B cell (primary cell): Measurements from ENCODE around the gene ALOX15. TPM values are rescaled to one million over a fixed set of nuclear protein-coding genes. Genes with fewer than 3 reads are reported as not detected.

Experiments used
- ATAC-seq: fragments of 200-7000 bp; cut with Tn5 transposase; one replicate; pipeline ENCODE4 v1.10.0; 2021; ENCODE audit warnings: low read depth, mild to moderate bottlenecking, moderate number of reproducible peaks, moderate library complexity
- CTCF ChIA-PET: fragments of 350-600 bp; sonication (Branson Sonifier 250); formaldehyde crosslinking; loops from one replicate; lab custom pipeline; 2021; ENCODE audit warnings: antibody characterized with exemption, inconsistent platforms; lab: Charles Lee
- POLR2A ChIA-PET: fragments of 350-600 bp; sonication (Branson Sonifier 250); formaldehyde crosslinking; loops from one replicate; lab custom pipeline; 2021; ENCODE audit warnings: antibody characterized with exemption; lab: Charles Lee
- DNase-seq: peaks from one replicate; pipeline ENCODE4 v3.0.0; 2013
- H2AFZ ChIP-seq: 2 replicates; pipeline ENCODE4 v1.6.1; 2012; ENCODE audit warnings: mild to moderate bottlenecking, low read depth, low read length; ENCODE audit not compliant: insufficient read depth, poor library complexity, severe bottlenecking
- H3K27ac ChIP-seq, 2 donors: 1 replicate in 1 of 2; 2 replicates in 1 of 2; pipeline ENCODE4 v1.5.1; 2012 to 2013; ENCODE audit warnings: low read length in 2 of 2, mild to moderate bottlenecking in 2 of 2, moderate library complexity in 1 of 2
- H3K27me3 ChIP-seq, 4 experiments: fragments of 200-600 bp in 1 of 4; sonication (generic) in 1 of 4; replicated peaks in 1 of 4; 1 replicate in 2 of 4; 2 replicates in 2 of 4; pipeline versions ENCODE4 v1.6.1 to v1.7.0; 2013 to 2016; ENCODE audit warnings: low read length in 3 of 4, mild to moderate bottlenecking in 2 of 4, mixed read lengths in 1 of 4, moderate library complexity in 1 of 4; ENCODE audit not compliant: insufficient read depth in 4 of 4, control insufficient read depth in 3 of 4; ENCODE audit errors: control extremely low read depth in 1 of 4
- H3K36me3 ChIP-seq, 2 experiments: replicated peaks in 1 of 2; 1 replicate in 1 of 2; 2 replicates in 1 of 2; pipeline versions ENCODE4 v1.6.1 to v1.7.1; 2013; ENCODE audit warnings: low read length in 1 of 2; ENCODE audit not compliant: insufficient read depth in 2 of 2, control insufficient read depth in 1 of 2; ENCODE audit errors: control extremely low read depth in 1 of 2, extremely low read depth in 1 of 2
- H3K4me1 ChIP-seq, 2 donors: fragments of 200-600 bp in 1 of 2; sonication (generic) in 1 of 2; 1 replicate in 1 of 2; 2 replicates in 1 of 2; pipeline versions ENCODE4 v1.5.1 to v1.6.1; 2013 to 2017; ENCODE audit warnings: low read length in 2 of 2; ENCODE audit not compliant: control insufficient read depth in 2 of 2, insufficient read depth in 2 of 2
- H3K4me2 ChIP-seq: replicated peaks from 2 replicates; pipeline ENCODE3; 2012; ENCODE audit warnings: mild to moderate bottlenecking, low read depth, low read length; ENCODE audit not compliant: poor library complexity, severe bottlenecking
- H3K4me3 ChIP-seq, 5 experiments: fragments of 200-600 bp in 1 of 5; sonication (generic) in 1 of 5; 1 replicate in 3 of 5; 2 replicates in 2 of 5; pipeline versions ENCODE4 v1.5.1 to v1.7.0; 2011 to 2016; ENCODE audit warnings: low read length in 4 of 5, mild to moderate bottlenecking in 4 of 5, low read depth in 2 of 5, control low read depth in 1 of 5, moderate library complexity in 1 of 5; ENCODE audit not compliant: insufficient read depth in 1 of 5; ENCODE audit errors: control extremely low read depth in 1 of 5, extremely low read depth in 1 of 5
- H3K79me2 ChIP-seq: fragments of 200-600 bp; sonication (generic); one replicate; pipeline ENCODE4 v1.6.0; 2016; ENCODE audit warnings: low read length; ENCODE audit not compliant: control insufficient read depth, insufficient read depth
- H3K9ac ChIP-seq: fragments of 200-600 bp; sonication (generic); 2 replicates; pipeline ENCODE4 v1.6.1; 2017; ENCODE audit warnings: mild to moderate bottlenecking, low read length, moderate library complexity
- H3K9me3 ChIP-seq, 3 donors: one replicate each; pipeline versions ENCODE4 v1.6.1 to v1.7.1; 2013; ENCODE audit warnings: low read length in 2 of 3; ENCODE audit not compliant: control insufficient read depth in 2 of 3, insufficient read depth in 1 of 3; ENCODE audit errors: control extremely low read depth in 1 of 3
- H4K20me1 ChIP-seq: 2 replicates; pipeline ENCODE4 v1.6.0; 2012; ENCODE audit warnings: mild to moderate bottlenecking, low read length; ENCODE audit not compliant: insufficient read depth, control insufficient read depth, poor library complexity, severe bottlenecking
- H3K27ac Mint-ChIP-seq: one replicate; pipeline ENCODE4 v1.8.0; 2021; ENCODE audit warnings: mixed read lengths
- H3K27me3 Mint-ChIP-seq: one replicate; pipeline ENCODE4 v1.8.0; 2021; ENCODE audit warnings: mixed read lengths
- H3K4me1 Mint-ChIP-seq: one replicate; pipeline ENCODE4 v1.8.0; 2021; ENCODE audit warnings: mixed read lengths
- H3K4me3 Mint-ChIP-seq: one replicate; pipeline ENCODE4 v1.8.0; 2021; ENCODE audit warnings: mixed read lengths
- H3K9me3 Mint-ChIP-seq: one replicate; pipeline ENCODE4 v1.8.0; 2022; ENCODE audit warnings: mixed read lengths; ENCODE audit not compliant: insufficient read depth
- CTCF ChIP-seq: fragments of 200-600 bp; IDR thresholded peaks from one replicate; pipeline ENCODE4 v1.8.0; 2022; ENCODE audit warnings: antibody characterized with exemption, mild to moderate bottlenecking
- EZH2 ChIP-seq: IDR thresholded peaks from 2 replicates; pipeline ENCODE4 v1.6.1; 2012; ENCODE audit warnings: borderline replicate concordance, low read depth, mild to moderate bottlenecking, moderate library complexity, low read length; ENCODE audit not compliant: insufficient read depth, poor library complexity, severe bottlenecking
- WGBS: methylation state at CpG from one replicate; pipeline ENCODE4 v1.1.5; 2013; ENCODE audit warnings: missing lambda C conversion rate; ENCODE audit not compliant: insufficient coverage; 5-methylcytosine and 5-hydroxymethylcytosine counted together
- intact Hi-C: fragments of 100-400 bp; cut with micrococcal nuclease; formaldehyde crosslinking; loops from one replicate; pipeline ENCODE4 v1.10.0; 2022
- polyA plus RNA-seq: library from polyadenylated mRNA; depleted of rRNA; stranded (reverse); fragments of >200 nt; gene quantifications from 2 replicates; pipeline ENCODE4 v1.2.3, GENCODE V29; 2012
- total RNA-seq, 2 donors: library from RNA; stranded (reverse); fragments of 120-200 nt in 1 of 2; gene quantifications; 1 replicate in 1 of 2; 2 replicates in 1 of 2; pipeline versions ENCODE4 v1.2.3 to v1.2.4, GENCODE V29; 2013 to 2022

Gene ALOX15
- total and polyA plus RNA-seq, 2 donors (not counting 1 experiment from before 2014, with no cell fraction given), result 0.10 TPM; not detected in 1

GRCh38 chr17:4652997-4653396 is 11.5 kb upstream of the ALOX15 start:
- Histone ChIP-seq H3K4me1 (no peaks in the 10 kb centered on the region), H3K4me3 (no peak overlapping the region), H3K79me2 (no peaks in the 10 kb centered on the region), H3K4me2 (no peak overlapping the region), H2AFZ (no peak overlapping the region), H3K36me3 (no peaks in the 10 kb centered on the region), H3K9ac (no peak overlapping the region), H4K20me1 (no peaks in the 10 kb centered on the region), H3K9me3 (peaks cover 0 to 3% (median 0%) of the 10 kb centered on the region in 3 donors), H3K27ac (no peak overlapping the region), H3K27me3 (peaks cover 0 to 14% (median 0%) of the 10 kb centered on the region in 4 experiments)
- Mint-ChIP-seq H3K9me3 (no peaks in the 10 kb centered on the region), H3K27me3 (peaks cover 30% of the 10 kb centered on the region), H3K27ac (no peak overlapping the region), H3K4me1 (no peaks in the 10 kb centered on the region), H3K4me3 (no peak overlapping the region)
- no peak for DNase-seq
- ChIA-PET POLR2A (no interaction called here), CTCF (no interaction called here)
- WGBS, result 67% methylated on average over 1 of the region's 5 CpGs
- no peak for ATAC-seq
- TF ChIP-seq EZH2 (no peak), CTCF (no peak)
- intact Hi-C loops, result no loop called here

GRCh38 chr17:4648741-4649140 is 7.3 kb upstream of the ALOX15 start:
- WGBS, result 100% methylated on average over 2 of the region's 2 CpGs

More at GRCh38 chr17:4648741-4649140, 7.3 kb upstream of the ALOX15 start:
- H3K4me1 Mint-ChIP-seq, result no peaks in the 10 kb centered on the region
- Histone ChIP-seq H3K4me3 (no peak overlapping the region), H3K4me1 (no peaks in the 10 kb centered on the region), H2AFZ (no peak overlapping the region), H3K27me3 (peaks cover 0 to 26% (median 6%) of the 10 kb centered on the region in 4 experiments), H3K9me3 (peaks cover 0 to 10% (median 0%) of the 10 kb centered on the region in 3 donors), H3K36me3 (no peaks in the 10 kb centered on the region), H3K9ac (no peak overlapping the region), H3K27ac (no peak overlapping the region), H3K4me2 (no peak overlapping the region), H4K20me1 (no peaks in the 10 kb centered on the region), H3K79me2 (no peaks in the 10 kb centered on the region)
- POLR2A ChIA-PET, result no interaction called here
- CTCF ChIA-PET, result no interaction called here
- ATAC-seq (no peak), DNase-seq (no peak)
- intact Hi-C loops, result no loop called here
- no peak overlapping the region for H3K27ac Mint-ChIP-seq
- H3K4me3 Mint-ChIP-seq, result no peak overlapping the region
- H3K9me3 Mint-ChIP-seq, result no peaks in the 10 kb centered on the region
- TF ChIP-seq EZH2, result no peak
- H3K27me3 Mint-ChIP-seq, result peaks cover 42% of the 10 kb centered on the region
